ENCODE data around the gene PLCL1.

- TF ChIP-seq ARNTL (CRISPR knock-in tag; IDR thresholded peaks at IDR 0.05; ENCODE audit: borderline replicate concordance, low read depth) (no peak), POU6F1 (CRISPR knock-in tag; IDR thresholded peaks at IDR 0.05; ENCODE audit: borderline replicate concordance, low read depth) (no peak), TCF4 (CRISPR knock-in tag; IDR thresholded peaks at IDR 0.05; ENCODE audit: borderline replicate concordance) (no peak), SNAI2 (CRISPR knock-in tag; IDR thresholded peaks at IDR 0.05) (no peak), RARB (CRISPR knock-in tag; IDR thresholded peaks at IDR 0.05) (no peak), ISL1 (CRISPR knock-in tag; IDR thresholded peaks at IDR 0.05) (no peak), GLIS3 (CRISPR knock-in tag; IDR thresholded peaks at IDR 0.05) (no peak), ZC3H10 (CRISPR knock-in tag; IDR thresholded peaks at IDR 0.05) (no peak), BACH2 (CRISPR knock-in tag; IDR thresholded peaks at IDR 0.05; ENCODE audit: borderline replicate concordance) (no peak), TOX (CRISPR knock-in tag; IDR thresholded peaks at IDR 0.05; ENCODE audit: borderline replicate concordance) (no peak), ZFP3 (CRISPR knock-in tag; IDR thresholded peaks at IDR 0.05) (no peak), OSR1 (CRISPR knock-in tag; IDR thresholded peaks at IDR 0.05) (no peak), ZNF70 (CRISPR knock-in tag; IDR thresholded peaks at IDR 0.05) (no peak)
Measured at GRCh38 chr2:198054299-198054698, 249.9 kb downstream of the PLCL1 start.

All from SK-N-SH treated with all-trans-retinoic acid at 6 μM for 48 hours (cell line).